ENCODE results near the gene MEGF6.

- TF ChIP-seq, protein P1, sequence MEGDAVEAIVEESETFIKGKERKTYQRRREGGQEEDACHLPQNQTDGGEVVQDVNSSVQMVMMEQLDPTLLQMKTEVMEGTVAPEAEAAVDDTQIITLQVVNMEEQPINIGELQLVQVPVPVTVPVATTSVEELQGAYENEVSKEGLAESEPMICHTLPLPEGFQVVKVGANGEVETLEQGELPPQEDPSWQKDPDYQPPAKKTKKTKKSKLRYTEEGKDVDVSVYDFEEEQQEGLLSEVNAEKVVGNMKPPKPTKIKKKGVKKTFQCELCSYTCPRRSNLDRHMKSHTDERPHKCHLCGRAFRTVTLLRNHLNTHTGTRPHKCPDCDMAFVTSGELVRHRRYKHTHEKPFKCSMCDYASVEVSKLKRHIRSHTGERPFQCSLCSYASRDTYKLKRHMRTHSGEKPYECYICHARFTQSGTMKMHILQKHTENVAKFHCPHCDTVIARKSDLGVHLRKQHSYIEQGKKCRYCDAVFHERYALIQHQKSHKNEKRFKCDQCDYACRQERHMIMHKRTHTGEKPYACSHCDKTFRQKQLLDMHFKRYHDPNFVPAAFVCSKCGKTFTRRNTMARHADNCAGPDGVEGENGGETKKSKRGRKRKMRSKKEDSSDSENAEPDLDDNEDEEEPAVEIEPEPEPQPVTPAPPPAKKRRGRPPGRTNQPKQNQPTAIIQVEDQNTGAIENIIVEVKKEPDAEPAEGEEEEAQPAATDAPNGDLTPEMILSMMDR (IDR thresholded peaks at IDR 0.05) = no peak
- TF ChIP-seq POLR2A (IDR thresholded peaks at IDR 0.05) (no peak), POLR2AphosphoS5 (IDR thresholded peaks at IDR 0.05) (no peak)
Measured at GRCh38 chr1:3597599-3597964, 13.7 kb downstream of the MEGF6 start.
